Epithelial cell of umbilical artery (primary cell): ENCODE results near the gene N4BP2L2. TPM values are rescaled to one million over a fixed set of nuclear protein-coding genes. Genes with fewer than 3 reads are reported as not detected.

ENCODE experiments used
- total RNA-seq: library from RNA; depleted of rRNA; stranded (reverse); fragments of >200 nt; gene quantifications from 2 replicates; pipeline ENCODE4 v1.2.3, GENCODE V29; 2014

N4BP2L2 gene
- total RNA-seq: 58.8 and 78.9 TPM in 2 replicates

DNA sequence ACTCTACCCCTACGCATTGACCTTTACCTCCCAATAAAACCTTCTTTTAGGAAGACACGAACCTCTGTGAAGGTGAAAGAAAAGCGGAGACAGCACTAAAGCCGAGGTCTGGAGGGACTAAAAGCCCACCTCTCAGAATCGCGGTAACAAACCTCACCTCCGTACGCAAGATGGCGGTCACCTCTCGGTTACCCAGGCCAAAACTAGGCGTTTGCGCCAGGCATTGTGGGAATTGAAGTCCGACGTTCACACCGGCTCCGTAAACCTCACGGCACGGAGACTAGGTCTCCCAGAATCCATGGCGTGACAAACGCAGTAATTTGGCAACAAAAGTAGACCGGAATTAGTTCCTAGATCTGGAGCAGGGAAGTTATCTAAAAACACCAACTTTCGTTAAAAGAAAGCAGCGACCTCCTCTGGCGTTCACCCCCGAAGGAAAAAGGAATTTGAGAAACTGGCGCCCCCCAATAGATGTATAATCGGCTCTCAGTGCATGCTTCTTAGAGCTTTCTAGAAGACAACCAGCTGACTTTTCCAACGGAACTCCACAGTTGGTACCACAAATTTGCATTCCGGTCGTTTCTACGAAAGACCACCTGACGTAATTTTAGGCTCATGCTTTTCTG is at the start of gene N4BP2L2:
TSS of gene N4BP2L2 (minus strand) at position 175 of the 626 bp plus-strand sequence. CDS start 1,768 bp downstream, outside the sequence.

DNA sequence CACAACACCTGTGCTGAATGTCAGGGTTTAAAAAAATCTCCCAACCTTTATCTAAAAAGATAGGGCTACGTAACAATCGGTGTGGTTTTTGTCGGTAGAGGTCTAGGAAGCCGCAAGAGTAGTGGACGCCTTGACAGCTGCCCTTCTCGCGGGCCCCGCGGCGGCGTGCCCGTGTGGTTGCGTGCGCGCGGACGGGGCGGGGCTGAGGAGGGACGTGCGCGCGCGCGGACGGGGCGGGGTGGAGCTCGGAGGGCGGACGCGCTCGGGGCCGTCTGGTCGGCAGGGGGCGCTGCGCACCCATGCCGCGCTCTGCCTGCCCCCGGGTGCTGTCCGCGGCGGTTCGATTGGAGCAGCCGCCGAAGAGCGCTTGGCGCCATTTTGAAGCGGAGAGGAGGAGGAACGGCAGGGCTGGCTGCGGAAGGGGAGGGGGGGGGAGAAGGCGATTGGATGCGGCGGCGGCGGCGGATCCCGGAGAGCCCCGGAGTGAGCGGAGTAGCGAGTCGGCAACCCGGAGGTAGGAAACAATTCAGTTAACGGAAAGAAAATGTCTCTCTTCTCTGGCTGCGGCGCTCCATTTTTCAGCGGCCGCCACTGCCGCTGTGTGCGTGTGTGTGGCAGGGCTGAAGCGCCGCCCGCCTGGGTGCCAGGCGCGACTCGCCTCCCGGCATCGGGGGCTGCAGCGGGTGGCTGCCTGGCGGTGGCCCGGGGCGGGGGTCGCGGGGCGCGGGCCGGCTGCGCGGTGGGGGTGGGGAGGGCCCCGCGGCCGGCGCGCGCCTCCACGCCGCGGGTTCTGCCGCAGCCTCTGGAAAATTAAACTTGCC is 47.7 kb upstream of the N4BP2L2 start, which contains the start of gene PDS5B:
TSS of gene PDS5B (plus strand) at position 373 of the 821 bp plus-strand sequence. CDS start 62,321 bp downstream, outside the sequence.

DNA sequence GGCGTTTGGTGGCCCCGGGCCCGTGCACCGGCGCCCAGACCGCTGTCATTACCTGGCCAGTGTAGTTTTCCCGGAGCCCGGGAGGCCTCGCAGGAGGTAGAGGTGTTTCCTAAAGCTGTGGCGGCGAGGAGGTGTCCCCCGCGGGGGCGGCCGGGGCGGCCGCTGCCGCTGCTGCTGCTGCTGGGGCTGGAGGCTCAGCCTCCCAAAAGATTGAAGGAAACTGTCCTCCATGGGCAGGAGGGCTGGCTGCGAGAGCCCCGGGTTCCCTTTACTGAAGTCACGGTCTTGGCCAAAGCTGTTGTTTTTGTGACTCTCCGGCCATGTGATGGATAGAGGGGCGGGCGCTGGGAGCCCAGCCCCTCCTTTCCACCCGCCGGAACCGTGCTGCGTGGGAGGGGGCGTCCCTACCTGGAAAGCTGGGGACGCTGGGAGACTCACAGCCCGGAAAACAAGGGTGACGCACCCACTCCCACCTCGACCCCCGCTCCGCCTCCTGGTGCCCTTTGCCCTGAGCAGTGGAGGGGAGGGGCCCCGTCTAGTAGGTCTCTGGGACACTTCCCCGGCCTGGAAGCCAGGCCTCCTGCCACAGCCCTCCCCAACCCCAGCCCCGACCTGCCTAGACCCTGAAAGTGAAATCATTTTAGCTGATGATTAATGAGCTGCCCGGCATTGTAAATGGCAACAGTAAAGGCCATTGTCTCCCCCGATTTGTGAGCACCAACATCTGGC is 110.6 kb downstream of the N4BP2L2 start, which contains the start of gene N4BP2L1:
TSS of gene N4BP2L1 (minus strand) at position 279 of the 729 bp plus-strand sequence. CDS start at position 231, 48 bp downstream.

Other genes with a start within 250 kb of the N4BP2L2 start
- not detected in 2 replicates for gene ZAR1L, start 223.4 kb downstream of the N4BP2L2 start, total RNA-seq
- gene BRCA2, start 223.3 kb downstream of the N4BP2L2 start, total RNA-seq: 3.9 and 9.4 TPM in 2 replicates
- gene N4BP2L1, start 110.7 kb downstream of the N4BP2L2 start, total RNA-seq: 1.9 and 4.1 TPM in 2 replicates
- 25.3 and 35.4 TPM in 2 replicates for gene PDS5B, start 47.7 kb upstream of the N4BP2L2 start, total RNA-seq